ENCODE results near the gene DLG4.
"Not testable (repeated sequence)": the region's sequence is repeated elsewhere in the genome, so short reads cannot be mapped to it uniquely, and the experiment has no call there.

Gene DLG4

GRCh38 chr17:7183433-7184090, 36.1 kb downstream of the DLG4 start:
- DNase-seq (ENCODE audit: low spot score), result no peak

- not testable (repeated sequence) for DNase-seq (ENCODE audit: low spot score)
Observed at GRCh38 chr17:7182101-7182500, 37.5 kb downstream of the DLG4 start.

GRCh38 chr17:7179317-7180254, 40.0 kb downstream of the DLG4 start, which contains the start of gene ASGR1:
TSS of gene ASGR1 (minus strand) at chr17:7179370. CDS start at chr17:7178563, 807 bp downstream.
- DNase-seq (ENCODE audit: low spot score), result no peak

- DNase-seq (ENCODE audit: low spot score), result no peak
Observed at GRCh38 chr17:7178973-7179316, 40.7 kb downstream of the DLG4 start.

GRCh38 chr17:7177954-7178477, 41.6 kb downstream of the DLG4 start:
- DNase-seq (ENCODE audit: low spot score), result no peak

GRCh38 chr17:7177191-7177953, 42.3 kb downstream of the DLG4 start:
- DNase-seq (ENCODE audit: low spot score), result peak; percentile 91

- DNase-seq (ENCODE audit: low spot score), result no peak
Observed at GRCh38 chr17:7176841-7177190, 42.8 kb downstream of the DLG4 start.

- no peak for DNase-seq (ENCODE audit: low spot score)
Observed at GRCh38 chr17:7176107-7176840, 43.4 kb downstream of the DLG4 start.

GRCh38 chr17:7175330-7175733, 44.3 kb downstream of the DLG4 start:
- DNase-seq (ENCODE audit: low spot score), result no peak

- DNase-seq (ENCODE audit: low spot score), result no peak
Observed at GRCh38 chr17:7174603-7175326, 44.9 kb downstream of the DLG4 start.

GRCh38 chr17:7173687-7174602, 45.7 kb downstream of the DLG4 start:
- DNase-seq (ENCODE audit: low spot score), result no peak

- not testable (repeated sequence) for DNase-seq (ENCODE audit: low spot score)
Observed at GRCh38 chr17:7172522-7173191, 47.0 kb downstream of the DLG4 start.

GRCh38 chr17:7169565-7169908, 50.1 kb downstream of the DLG4 start:
- DNase-seq (ENCODE audit: low spot score), result not testable (repeated sequence)

- DNase-seq (ENCODE audit: low spot score), result not testable (repeated sequence)
Observed at GRCh38 chr17:7168841-7169564, 50.6 kb downstream of the DLG4 start.

GRCh38 chr17:7167832-7168231, 51.8 kb downstream of the DLG4 start:
- no peak for DNase-seq (ENCODE audit: low spot score)

GRCh38 chr17:7166873-7167272, 52.8 kb downstream of the DLG4 start:
- DNase-seq (ENCODE audit: low spot score), result no peak

- DNase-seq (ENCODE audit: low spot score), result not testable (repeated sequence)
Observed at GRCh38 chr17:7159571-7159970, 60.1 kb downstream of the DLG4 start.

GRCh38 chr17:7158424-7158823, 61.2 kb downstream of the DLG4 start:
- DNase-seq (ENCODE audit: low spot score), result not testable (repeated sequence)
